ENCODE data around the gene HOXA4.

GRCh38 chr7:27177795-27178320 lies 47.3 kb upstream of the HOXA4 start:
- TF ChIP-seq CTCF (IDR thresholded peaks at IDR 0.05 in 2 of 3, conservative IDR thresholded peaks at IDR 0.05 in 1 of 3; ENCODE audit: borderline replicate concordance in 1 of 3, insufficient read depth in 1 of 3, low read depth in 2 of 3, low read length in 2 of 3) (no peak), EZH2 (IDR thresholded peaks at IDR 0.05) (no peak), POLR2A (IDR thresholded peaks at IDR 0.05; ENCODE audit: borderline replicate concordance, extremely low read depth, insufficient read depth, insufficient read length) (no peak), ZNF274 (IDR thresholded peaks at IDR 0.05; ENCODE audit: low read depth, low read length) (no peak), EGR1 (IDR thresholded peaks at IDR 0.05; ENCODE audit: low read depth) (no peak), TCF7L2 (IDR thresholded peaks at IDR 0.05; ENCODE audit: borderline replicate concordance, extremely low read depth, insufficient read depth, insufficient read length) (no peak)
